Measurements from ENCODE around the gene ISM1.

DNA sequence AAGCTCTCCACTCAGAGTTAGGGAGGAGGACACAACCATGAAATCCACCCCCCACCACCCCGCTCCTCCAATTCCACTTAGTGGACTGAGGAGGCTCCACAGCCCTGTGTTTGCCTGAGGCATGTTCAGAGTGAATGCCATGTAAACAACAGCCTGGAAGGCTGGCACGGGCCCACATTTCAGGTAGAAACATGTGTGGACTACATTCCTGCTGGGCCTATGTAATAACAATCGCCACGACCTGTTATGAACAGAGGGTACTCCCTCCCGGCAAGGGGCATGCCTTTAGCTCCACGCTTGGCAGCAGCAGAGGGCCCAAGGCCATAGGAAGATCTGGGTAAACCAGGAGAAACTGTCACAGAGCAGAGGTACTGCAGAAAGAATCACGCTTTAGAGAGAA, 65.5 kb downstream of the ISM1 start:
- TF ChIP-seq, protein P1, sequence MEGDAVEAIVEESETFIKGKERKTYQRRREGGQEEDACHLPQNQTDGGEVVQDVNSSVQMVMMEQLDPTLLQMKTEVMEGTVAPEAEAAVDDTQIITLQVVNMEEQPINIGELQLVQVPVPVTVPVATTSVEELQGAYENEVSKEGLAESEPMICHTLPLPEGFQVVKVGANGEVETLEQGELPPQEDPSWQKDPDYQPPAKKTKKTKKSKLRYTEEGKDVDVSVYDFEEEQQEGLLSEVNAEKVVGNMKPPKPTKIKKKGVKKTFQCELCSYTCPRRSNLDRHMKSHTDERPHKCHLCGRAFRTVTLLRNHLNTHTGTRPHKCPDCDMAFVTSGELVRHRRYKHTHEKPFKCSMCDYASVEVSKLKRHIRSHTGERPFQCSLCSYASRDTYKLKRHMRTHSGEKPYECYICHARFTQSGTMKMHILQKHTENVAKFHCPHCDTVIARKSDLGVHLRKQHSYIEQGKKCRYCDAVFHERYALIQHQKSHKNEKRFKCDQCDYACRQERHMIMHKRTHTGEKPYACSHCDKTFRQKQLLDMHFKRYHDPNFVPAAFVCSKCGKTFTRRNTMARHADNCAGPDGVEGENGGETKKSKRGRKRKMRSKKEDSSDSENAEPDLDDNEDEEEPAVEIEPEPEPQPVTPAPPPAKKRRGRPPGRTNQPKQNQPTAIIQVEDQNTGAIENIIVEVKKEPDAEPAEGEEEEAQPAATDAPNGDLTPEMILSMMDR (IDR thresholded peaks at IDR 0.05; ENCODE audit: low read length): no peak
- no peak for TF ChIP-seq EZH2 (optimal IDR thresholded peaks at IDR 0.05; ENCODE audit: low read depth, low read length)
- no peak for TF ChIP-seq EZH2phosphoT487 (IDR thresholded peaks at IDR 0.05; ENCODE audit: low read length)

Data from MM.1S (cell line).